Prostate gland (tissue), 2 donors: ENCODE results near the gene RPS14. TPM values are rescaled to one million over a fixed set of nuclear protein-coding genes. Genes with fewer than 3 reads are reported as not detected.

Experiments used
- DNase-seq: peaks from one replicate; pipeline ENCODE4 v3.0.0-alpha.2; 2019; ENCODE audit warnings: low spot score
- H3K27ac ChIP-seq, 2 donors: fragments of 200-600 bp; sonication (generic); 2 replicates each; pipeline ENCODE4 v1.5.1; 2017 to 2019
- H3K27me3 ChIP-seq: fragments of 200-600 bp; sonication (generic); replicated peaks from 2 replicates; pipeline ENCODE4 v1.5.1; 2019; ENCODE audit not compliant: insufficient read depth
- H3K36me3 ChIP-seq, 2 donors: fragments of 200-600 bp; sonication (generic); 1 replicate in 1 of 2; 2 replicates in 1 of 2; pipeline versions ENCODE4 v1.5.1 to v1.8.1; 2017 to 2019
- H3K4me1 ChIP-seq: fragments of 200-600 bp; sonication (generic); replicated peaks from 2 replicates; pipeline ENCODE4 v1.5.1; 2019
- H3K4me3 ChIP-seq, 2 donors: fragments of 200-600 bp; sonication (generic); 2 replicates each; pipeline ENCODE4 v1.5.1; 2017 to 2019
- H3K9me3 ChIP-seq: fragments of 200-600 bp; sonication (generic); 2 replicates; pipeline ENCODE4 v1.5.1; 2017
- POLR2A ChIP-seq: fragments of 450-650 bp; IDR thresholded peaks from one replicate; pipeline ENCODE4 v1.6.1; 2016; ENCODE audit warnings: antibody characterized with exemption, mild to moderate bottlenecking
- POLR2AphosphoS5 ChIP-seq: sonication (generic); formaldehyde crosslinking; IDR thresholded peaks from one replicate; pipeline ENCODE4 v1.6.1; 2017; ENCODE audit warnings: antibody characterized with exemption
- WGBS: methylation state at CpG from one replicate; pipeline ENCODE4 v1.1.5; 2018; 5-methylcytosine and 5-hydroxymethylcytosine counted together
- intact Hi-C: fragments of 100-400 bp; cut with DNase I; formaldehyde crosslinking; loops from one replicate; pipeline ENCODE4 v1.14.2; 2022
- total RNA-seq, 2 donors: library from RNA; depleted of rRNA; stranded (reverse); fragments of >200 nt; gene quantifications; one replicate each; pipeline ENCODE4 v1.1.0, GENCODE V29; 2016
- TF ChIP-seq, protein P1 (sequence below), 4 experiments: fragments of 200-600 bp in 2 of 4; fragments of 450-650 bp in 2 of 4; sonication (generic) in 2 of 4; IDR thresholded peaks; 1 replicate in 3 of 4; 2 replicates in 1 of 4; pipeline ENCODE4 v1.5.1; 2016 to 2019; ENCODE audit warnings: antibody characterized with exemption in 4 of 4, mild to moderate bottlenecking in 2 of 4, moderate library complexity in 2 of 4

The RPS14 gene
- total RNA-seq, 2 donors from 2014 or later: 1,708 to 3,672 TPM

DNA sequence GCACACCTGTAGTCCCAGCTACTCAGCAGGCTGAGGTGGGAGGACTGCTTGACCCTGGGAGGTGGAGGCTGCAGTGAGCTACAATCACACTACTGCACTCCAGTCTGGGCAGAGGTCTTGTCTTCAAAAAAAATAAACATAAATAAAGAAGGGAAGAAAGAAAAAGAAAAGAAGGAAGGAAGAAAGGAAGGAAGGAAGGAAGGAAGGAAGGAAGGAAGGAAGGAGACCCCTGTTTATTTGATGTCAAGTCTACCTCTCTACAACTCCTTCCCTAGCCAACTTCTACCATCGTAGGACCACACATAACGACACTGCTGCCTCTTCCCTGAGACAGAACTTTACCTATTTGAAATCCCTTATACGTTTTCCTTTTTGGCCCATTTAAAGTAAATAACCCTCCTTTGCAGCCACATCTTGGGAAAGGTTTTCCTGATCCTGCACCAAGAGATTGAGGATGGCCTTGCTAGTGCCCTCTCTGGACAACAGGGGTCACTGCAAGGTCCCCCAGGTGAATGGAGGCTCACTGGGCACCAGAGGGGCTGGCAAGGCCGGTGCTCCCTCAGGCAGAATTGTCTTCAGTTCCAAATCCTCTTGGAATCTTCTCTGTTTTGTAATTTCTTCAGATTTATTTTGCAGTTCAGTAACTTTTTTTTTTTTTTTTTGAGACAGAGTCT lies 10.5 kb downstream of the RPS14 start:
- no peaks in the 10 kb centered on the region for H3K4me1 ChIP-seq
- DNase-seq: no peak
- H3K27me3 ChIP-seq: no peaks in the 10 kb centered on the region
- TF ChIP-seq POLR2AphosphoS5: no peak
- no peak for TF ChIP-seq POLR2A
- TF ChIP-seq, protein P1, sequence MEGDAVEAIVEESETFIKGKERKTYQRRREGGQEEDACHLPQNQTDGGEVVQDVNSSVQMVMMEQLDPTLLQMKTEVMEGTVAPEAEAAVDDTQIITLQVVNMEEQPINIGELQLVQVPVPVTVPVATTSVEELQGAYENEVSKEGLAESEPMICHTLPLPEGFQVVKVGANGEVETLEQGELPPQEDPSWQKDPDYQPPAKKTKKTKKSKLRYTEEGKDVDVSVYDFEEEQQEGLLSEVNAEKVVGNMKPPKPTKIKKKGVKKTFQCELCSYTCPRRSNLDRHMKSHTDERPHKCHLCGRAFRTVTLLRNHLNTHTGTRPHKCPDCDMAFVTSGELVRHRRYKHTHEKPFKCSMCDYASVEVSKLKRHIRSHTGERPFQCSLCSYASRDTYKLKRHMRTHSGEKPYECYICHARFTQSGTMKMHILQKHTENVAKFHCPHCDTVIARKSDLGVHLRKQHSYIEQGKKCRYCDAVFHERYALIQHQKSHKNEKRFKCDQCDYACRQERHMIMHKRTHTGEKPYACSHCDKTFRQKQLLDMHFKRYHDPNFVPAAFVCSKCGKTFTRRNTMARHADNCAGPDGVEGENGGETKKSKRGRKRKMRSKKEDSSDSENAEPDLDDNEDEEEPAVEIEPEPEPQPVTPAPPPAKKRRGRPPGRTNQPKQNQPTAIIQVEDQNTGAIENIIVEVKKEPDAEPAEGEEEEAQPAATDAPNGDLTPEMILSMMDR (IDR thresholded peaks at IDR 0.05): peak in 1 of 4 experiments; percentile 23
- H3K4me3 ChIP-seq: no peak overlapping the region
- no peak overlapping the region for H3K27ac ChIP-seq
- intact Hi-C loops: no loop called here
- peaks cover 0 to 4% of the 10 kb centered on the region in 2 donors for H3K36me3 ChIP-seq
- H3K9me3 ChIP-seq: no peaks in the 10 kb centered on the region
- WGBS: 55% methylated on average over 4 of the region's 4 CpGs

DNA sequence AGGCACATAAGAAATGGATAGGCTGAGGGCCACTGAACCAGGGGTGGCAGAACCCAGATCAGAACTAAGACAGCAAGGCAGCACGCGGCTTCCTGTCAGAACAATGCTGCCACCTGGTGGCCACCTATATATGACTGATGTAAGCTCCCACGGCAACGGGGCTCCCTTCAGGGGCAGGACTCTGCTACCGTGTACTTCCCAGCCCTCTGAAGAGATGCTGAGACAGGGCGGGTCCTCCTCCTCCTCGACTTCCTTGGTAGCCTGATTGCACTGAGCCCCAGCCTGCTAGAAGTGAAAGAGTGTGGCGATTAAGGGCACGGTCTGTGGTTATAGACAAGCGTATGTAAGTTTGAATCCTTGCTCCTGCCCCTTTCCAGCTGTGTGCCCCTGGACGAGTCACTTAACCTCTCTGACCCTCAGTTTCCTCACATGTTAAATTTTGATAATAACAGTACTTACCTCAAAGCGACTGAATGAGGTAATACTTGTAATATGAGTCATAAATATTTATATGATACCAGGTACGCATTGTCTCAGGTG lies 13.3 kb downstream of the RPS14 start:
- Histone ChIP-seq H3K9me3 (no peaks in the 10 kb centered on the region), H3K27me3 (no peaks in the 10 kb centered on the region), H3K27ac (no peak overlapping the region), H3K36me3 (no peaks in the 10 kb centered on the region), H3K4me3 (no peak overlapping the region), H3K4me1 (no peaks in the 10 kb centered on the region)
- TF ChIP-seq, protein P1 (IDR thresholded peaks at IDR 0.05): peak; percentile 56 to 89 (median 84)
- peak; percentile 5 for TF ChIP-seq POLR2AphosphoS5
- no peak for TF ChIP-seq POLR2A
- 16% methylated on average over 13 of the region's 13 CpGs for WGBS
- intact Hi-C loops: no loop called here
- DNase-seq: peak; percentile 90

DNA sequence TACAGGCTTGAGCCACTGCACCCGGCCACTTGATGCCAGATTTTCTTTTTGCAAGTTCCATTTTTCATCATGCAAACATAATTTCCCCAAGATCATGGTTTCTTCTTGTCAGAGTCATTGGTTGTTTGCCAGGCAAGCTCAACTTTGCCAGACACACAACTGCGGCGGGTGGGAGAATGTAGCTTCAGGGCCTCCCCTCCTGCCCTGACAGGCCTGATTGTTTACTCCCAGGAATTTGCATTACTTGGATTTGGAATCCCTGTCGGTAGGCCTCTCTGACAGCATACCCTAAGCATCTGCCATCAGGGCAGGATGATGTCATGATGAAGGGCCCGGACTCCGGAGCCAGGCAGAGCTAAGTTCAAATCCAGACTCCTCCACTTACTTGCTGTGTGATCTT lies 15.1 kb downstream of the RPS14 start:
- TF ChIP-seq, protein P1 (IDR thresholded peaks at IDR 0.05): no peak
- TF ChIP-seq POLR2AphosphoS5: no peak
- no peak for TF ChIP-seq POLR2A
- intact Hi-C loops: no loop called here
- 31% methylated on average over 6 of the region's 6 CpGs for WGBS
- H3K27me3 ChIP-seq: no peaks in the 10 kb centered on the region
- DNase-seq: peak; percentile 59
- H3K4me3 ChIP-seq: no peak overlapping the region
- H3K36me3 ChIP-seq: no peaks in the 10 kb centered on the region
- H3K9me3 ChIP-seq: no peaks in the 10 kb centered on the region
- H3K27ac ChIP-seq: no peak overlapping the region
- no peaks in the 10 kb centered on the region for H3K4me1 ChIP-seq

DNA sequence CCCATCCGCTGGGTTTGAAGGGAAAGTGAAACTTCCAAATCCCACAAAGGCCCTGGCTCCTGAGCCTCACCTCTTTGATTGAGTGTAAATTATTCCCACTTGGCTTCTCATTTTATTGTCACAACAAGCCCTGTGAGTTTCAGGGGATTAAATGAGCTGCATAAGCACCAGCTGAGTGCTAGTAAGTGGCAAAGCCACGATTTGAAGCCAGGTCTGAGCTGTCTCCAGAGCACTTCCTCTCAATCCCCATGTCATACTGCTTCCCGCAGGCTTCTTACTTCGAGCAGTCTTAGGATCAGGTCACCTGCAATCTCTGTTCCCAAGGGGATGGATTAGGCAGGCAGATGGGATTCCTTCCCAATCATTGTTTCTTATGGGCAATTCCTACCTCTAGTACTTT lies 18.0 kb downstream of the RPS14 start:
- H3K4me3 ChIP-seq: no peak overlapping the region
- intact Hi-C loops: no loop called here
- no peaks in the 10 kb centered on the region for H3K36me3 ChIP-seq
- TF ChIP-seq, protein P1 (IDR thresholded peaks at IDR 0.05): no peak
- TF ChIP-seq POLR2AphosphoS5 (no peak), POLR2A (no peak)
- H3K27ac ChIP-seq: no peak overlapping the region
- H3K4me1 ChIP-seq: no peaks in the 10 kb centered on the region
- H3K9me3 ChIP-seq: no peaks in the 10 kb centered on the region
- 48% methylated on average over 4 of the region's 4 CpGs for WGBS
- DNase-seq: no peak
- H3K27me3 ChIP-seq: no peaks in the 10 kb centered on the region

DNA sequence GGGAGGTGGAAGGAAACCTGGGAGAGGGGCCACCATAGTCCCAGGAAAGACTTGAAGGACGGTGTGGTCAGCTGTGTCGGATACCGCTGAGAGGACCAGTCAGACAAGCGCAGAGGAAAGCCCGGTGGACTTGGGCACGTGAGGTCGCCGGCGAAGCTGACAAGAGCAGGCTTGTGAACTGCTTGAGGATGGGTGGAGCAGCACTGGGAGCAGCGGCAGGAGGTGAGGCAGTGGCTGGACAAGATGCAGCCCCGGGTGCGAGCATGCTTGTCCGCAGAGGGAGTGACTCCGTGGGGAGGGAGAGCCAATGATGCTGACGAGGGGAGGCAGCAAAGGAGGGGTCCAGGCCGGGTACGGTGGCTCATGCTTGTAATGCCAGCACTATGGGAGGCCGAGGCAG lies 18.5 kb downstream of the RPS14 start:
- intact Hi-C loops: no loop called here
- no peaks in the 10 kb centered on the region for H3K9me3 ChIP-seq
- DNase-seq: no peak
- H3K4me3 ChIP-seq: no peak overlapping the region
- H3K36me3 ChIP-seq: no peaks in the 10 kb centered on the region
- no peak for TF ChIP-seq POLR2A
- TF ChIP-seq, protein P1 (IDR thresholded peaks at IDR 0.05): no peak
- TF ChIP-seq POLR2AphosphoS5: no peak
- H3K27me3 ChIP-seq: no peaks in the 10 kb centered on the region
- no peak overlapping the region for H3K27ac ChIP-seq
- WGBS: 65% methylated on average over 18 of the region's 18 CpGs
- H3K4me1 ChIP-seq: no peaks in the 10 kb centered on the region
